ENCODE results near the gene EEA1. TPM values are rescaled to one million over a fixed set of nuclear protein-coding genes. Genes with fewer than 3 reads are reported as not detected.
"Not testable (repeated sequence)": the region's sequence is repeated elsewhere in the genome, so short reads cannot be mapped to it uniquely, and the experiment has no call there.

EEA1 gene
- polyA plus RNA-seq, 1 experiment = 18.4 TPM

DNA sequence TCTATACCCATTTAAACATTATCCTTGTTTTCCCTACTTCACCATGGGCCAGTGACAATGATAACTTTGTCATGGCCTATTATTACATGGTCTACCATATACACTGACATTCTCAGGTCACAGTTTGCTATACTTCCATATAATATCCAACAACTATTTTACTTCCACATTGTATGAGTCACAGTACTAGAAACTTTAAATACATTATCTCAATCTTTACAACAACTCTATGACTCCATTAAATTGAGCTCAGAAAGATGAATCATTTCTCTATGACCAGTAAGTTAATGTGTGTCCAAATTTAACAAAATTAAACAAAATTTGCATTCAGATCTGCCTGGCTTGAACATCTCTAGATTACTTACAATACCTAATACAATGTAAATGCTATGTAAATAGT lies 132.4 kb downstream of the EEA1 start:
- Histone ChIP-seq H3K4me3 (ENCODE audit: low read depth, low read length) (no peak overlapping the region), H3K27ac (ENCODE audit: low read depth, low read length) (no peak overlapping the region), H3K9me3 (ENCODE audit: control insufficient read depth, insufficient read depth, low read length) (no peaks in the 10 kb centered on the region), H3K27me3 (ENCODE audit: control insufficient read depth, insufficient read depth, low read length) (no peaks in the 10 kb centered on the region)
- TF ChIP-seq, protein P1, sequence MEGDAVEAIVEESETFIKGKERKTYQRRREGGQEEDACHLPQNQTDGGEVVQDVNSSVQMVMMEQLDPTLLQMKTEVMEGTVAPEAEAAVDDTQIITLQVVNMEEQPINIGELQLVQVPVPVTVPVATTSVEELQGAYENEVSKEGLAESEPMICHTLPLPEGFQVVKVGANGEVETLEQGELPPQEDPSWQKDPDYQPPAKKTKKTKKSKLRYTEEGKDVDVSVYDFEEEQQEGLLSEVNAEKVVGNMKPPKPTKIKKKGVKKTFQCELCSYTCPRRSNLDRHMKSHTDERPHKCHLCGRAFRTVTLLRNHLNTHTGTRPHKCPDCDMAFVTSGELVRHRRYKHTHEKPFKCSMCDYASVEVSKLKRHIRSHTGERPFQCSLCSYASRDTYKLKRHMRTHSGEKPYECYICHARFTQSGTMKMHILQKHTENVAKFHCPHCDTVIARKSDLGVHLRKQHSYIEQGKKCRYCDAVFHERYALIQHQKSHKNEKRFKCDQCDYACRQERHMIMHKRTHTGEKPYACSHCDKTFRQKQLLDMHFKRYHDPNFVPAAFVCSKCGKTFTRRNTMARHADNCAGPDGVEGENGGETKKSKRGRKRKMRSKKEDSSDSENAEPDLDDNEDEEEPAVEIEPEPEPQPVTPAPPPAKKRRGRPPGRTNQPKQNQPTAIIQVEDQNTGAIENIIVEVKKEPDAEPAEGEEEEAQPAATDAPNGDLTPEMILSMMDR (IDR thresholded peaks at IDR 0.05; ENCODE audit: low read depth, low read length) = no peak
- CTCF ChIA-PET = interaction anchor here (1.6 to 2.6 kb wide), 2 partner anchors 12 to 191 kb away, joined by 5 to 18 read pairs; no protein-coding TSS in a partner anchor
- DNase-seq (ENCODE audit: low read depth, low spot score) = no peak
- POLR2A ChIA-PET = interaction anchor here (0.6 kb wide), 1 partner anchor 135 kb away, joined by 10 read pairs; no protein-coding TSS in a partner anchor

DNA sequence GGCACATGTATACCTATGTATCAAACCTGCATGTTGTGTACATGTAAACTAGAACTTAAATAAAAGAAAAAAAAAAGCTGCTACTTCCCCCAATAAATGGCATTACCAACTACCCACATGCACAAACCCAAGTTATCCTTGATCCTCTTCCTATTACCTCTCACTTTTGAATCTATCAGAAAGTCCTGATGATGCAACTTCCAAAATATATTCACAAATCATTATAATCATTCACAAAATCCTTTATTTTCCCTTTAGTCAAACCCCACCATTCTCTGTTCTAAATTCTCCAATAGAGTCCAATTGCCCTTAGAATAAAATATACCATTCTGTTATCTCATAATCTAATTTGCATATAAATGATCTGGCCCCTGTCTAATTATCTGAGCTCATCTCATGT lies 134.3 kb downstream of the EEA1 start:
- no peak overlapping the region for H3K4me3 ChIP-seq (ENCODE audit: low read depth, low read length)
- DNase-seq (ENCODE audit: low read depth, low spot score) = no peak
- H3K9me3 ChIP-seq (ENCODE audit: control insufficient read depth, insufficient read depth, low read length) = no peaks in the 10 kb centered on the region
- no peaks in the 10 kb centered on the region for H3K27me3 ChIP-seq (ENCODE audit: control insufficient read depth, insufficient read depth, low read length)
- TF ChIP-seq, protein P1 (IDR thresholded peaks at IDR 0.05; ENCODE audit: low read depth, low read length) = no peak
- H3K27ac ChIP-seq (ENCODE audit: low read depth, low read length) = no peak overlapping the region
- CTCF ChIA-PET = interaction anchor here (2.6 kb wide), 1 partner anchor 10 kb away, joined by 18 read pairs; no protein-coding TSS in a partner anchor
- POLR2A ChIA-PET = no interaction called here

DNA sequence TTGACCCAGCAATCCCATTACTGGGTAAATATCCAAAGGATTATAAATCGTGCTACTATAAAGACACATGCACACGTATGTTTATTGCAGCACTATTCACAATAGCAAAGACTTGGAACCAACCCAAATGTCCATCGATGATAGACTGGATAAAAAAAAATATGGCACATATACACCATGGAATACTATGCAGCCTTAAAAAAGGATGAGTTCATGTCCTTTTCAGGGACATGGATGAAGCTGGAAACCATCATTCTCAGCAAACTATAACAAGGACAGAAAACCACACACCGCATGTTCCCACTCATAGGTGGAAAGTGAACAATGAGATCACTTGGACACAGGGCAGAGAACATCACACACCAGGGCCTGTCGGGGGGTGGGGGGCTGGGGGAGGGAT lies 134.7 kb downstream of the EEA1 start:
- H3K27ac ChIP-seq (ENCODE audit: low read depth, low read length); DNase-seq (ENCODE audit: low read depth, low spot score); CTCF ChIA-PET; H3K27me3 ChIP-seq (ENCODE audit: control insufficient read depth, insufficient read depth, low read length); H3K9me3 ChIP-seq (ENCODE audit: control insufficient read depth, insufficient read depth, low read length); POLR2A ChIA-PET; H3K4me3 ChIP-seq (ENCODE audit: low read depth, low read length): not testable (repeated sequence)

GRCh38 chr12:92786045-92786444 lies 143.1 kb downstream of the EEA1 start:
- Histone ChIP-seq H3K27ac (ENCODE audit: low read depth, low read length) (no peak overlapping the region), H3K9me3 (ENCODE audit: control insufficient read depth, insufficient read depth, low read length) (no peaks in the 10 kb centered on the region), H3K4me3 (ENCODE audit: low read depth, low read length) (no peak overlapping the region), H3K27me3 (ENCODE audit: control insufficient read depth, insufficient read depth, low read length) (no peaks in the 10 kb centered on the region)
- no peak for DNase-seq (ENCODE audit: low read depth, low spot score)
- CTCF ChIA-PET = interaction anchor here (0.6 to 2.2 kb wide), 9 partner anchors 10 to 633 kb away, joined by 3 to 18 read pairs (median 4); no protein-coding TSS in a partner anchor
- POLR2A ChIA-PET = no interaction called here
- TF ChIP-seq, protein P1 (IDR thresholded peaks at IDR 0.05; ENCODE audit: low read depth, low read length) = no peak

DNA sequence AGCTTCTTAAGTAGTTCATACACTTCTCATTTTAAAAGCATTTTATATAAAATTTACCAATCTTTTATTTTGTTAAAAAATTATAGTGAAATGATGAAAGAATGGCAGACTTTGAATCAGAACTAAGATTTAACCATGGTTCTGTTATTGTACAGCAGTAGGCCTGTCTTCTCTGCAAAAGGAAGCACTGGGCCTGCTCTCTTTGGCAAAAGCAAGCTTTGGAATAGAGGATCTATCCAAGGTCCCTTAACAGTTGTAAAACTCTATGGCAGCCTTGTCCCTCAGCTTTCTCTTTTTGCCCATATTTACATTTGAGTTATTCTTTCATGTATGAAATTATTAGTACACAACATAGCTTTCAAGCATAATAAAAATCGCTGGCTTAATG lies 143.5 kb downstream of the EEA1 start:
- no peak overlapping the region for H3K27ac ChIP-seq (ENCODE audit: low read depth, low read length)
- TF ChIP-seq, protein P1 (IDR thresholded peaks at IDR 0.05; ENCODE audit: low read depth, low read length) = no peak
- POLR2A ChIA-PET = no interaction called here

More for the DNA sequence above, 143.5 kb downstream of the EEA1 start:
- Histone ChIP-seq H3K27me3 (ENCODE audit: control insufficient read depth, insufficient read depth, low read length) (no peaks in the 10 kb centered on the region), H3K4me3 (ENCODE audit: low read depth, low read length) (no peak overlapping the region), H3K9me3 (ENCODE audit: control insufficient read depth, insufficient read depth, low read length) (no peaks in the 10 kb centered on the region)
- no peak for DNase-seq (ENCODE audit: low read depth, low spot score)
- CTCF ChIA-PET = interaction anchor here (0.6 to 2.2 kb wide), 9 partner anchors 10 to 634 kb away, joined by 3 to 18 read pairs (median 4); no protein-coding TSS in a partner anchor

Data from AG04450 (cell line).